Measurements from ENCODE around the gene CLDN16. TPM values are rescaled to one million over a fixed set of nuclear protein-coding genes. Genes with fewer than 3 reads are reported as not detected.

The CLDN16 gene
- polyA plus RNA-seq, 1 donor (not counting 4 experiments of a cell fraction or from before 2014, with no cell fraction given) = 0.88 TPM

GRCh38 chr3:190444576-190445145, 56.7 kb downstream of the CLDN16 start:
- DNase-seq (ENCODE audit: low read depth, low spot score) (no peak), FAIRE-seq (no peak)
- Histone ChIP-seq H3K4me3 (ENCODE audit: control insufficient read depth in 2 of 3, extremely low read depth in 1 of 3, insufficient read depth in 2 of 3, low read depth in 1 of 3, low read length in 3 of 3) (no peak overlapping the region), H3K9me1 (ENCODE audit: control insufficient read depth, extremely low read depth, insufficient read depth, low read length) (no peaks in the 10 kb centered on the region), H3K4me2 (ENCODE audit: control insufficient read depth, extremely low read depth, insufficient read depth, low read depth, low read length) (no peak overlapping the region), H3K36me3 (ENCODE audit: control insufficient read depth in 2 of 2, extremely low read depth in 1 of 2, insufficient read depth in 2 of 2, low read length in 2 of 2) (no peaks in the 10 kb centered on the region), H3K27ac (ENCODE audit: control insufficient read depth, insufficient read depth, low read length) (no peak overlapping the region), H4K20me1 (ENCODE audit: control insufficient read depth, extremely low read depth, insufficient read depth, low read length) (no peaks in the 10 kb centered on the region), H3K9ac (ENCODE audit: control insufficient read depth, extremely low read depth, insufficient read depth, low read length) (no peak overlapping the region), H3K27me3 (ENCODE audit: control insufficient read depth, extremely low read depth, insufficient read depth, low read length) (no peaks in the 10 kb centered on the region), H2AFZ (ENCODE audit: control insufficient read depth, low read length) (no peak overlapping the region), H3K4me1 (ENCODE audit: control insufficient read depth, extremely low read depth, insufficient read depth, low read length) (no peaks in the 10 kb centered on the region), H3K79me2 (ENCODE audit: control insufficient read depth, insufficient read depth, low read length) (no peaks in the 10 kb centered on the region), H3K9me3 (ENCODE audit: control insufficient read depth, low read depth, low read length) (no peaks in the 10 kb centered on the region)
- TF ChIP-seq CTCF (optimal IDR thresholded peaks at IDR 0.05 in 1 of 3, IDR thresholded peaks at IDR 0.05 in 1 of 3, conservative IDR thresholded peaks at IDR 0.05 in 1 of 3; ENCODE audit: extremely low read depth in 1 of 3, insufficient read depth in 2 of 3, low read length in 3 of 3) = no peak
- TF ChIP-seq EZH2 (IDR thresholded peaks at IDR 0.05; ENCODE audit: low read length) = no peak
- dilution Hi-C loops (cut with MboI; ENCODE audit: extremely low pct_ligation_motif_present, low sequenced_read_pairs) = no loop called here

DNA sequence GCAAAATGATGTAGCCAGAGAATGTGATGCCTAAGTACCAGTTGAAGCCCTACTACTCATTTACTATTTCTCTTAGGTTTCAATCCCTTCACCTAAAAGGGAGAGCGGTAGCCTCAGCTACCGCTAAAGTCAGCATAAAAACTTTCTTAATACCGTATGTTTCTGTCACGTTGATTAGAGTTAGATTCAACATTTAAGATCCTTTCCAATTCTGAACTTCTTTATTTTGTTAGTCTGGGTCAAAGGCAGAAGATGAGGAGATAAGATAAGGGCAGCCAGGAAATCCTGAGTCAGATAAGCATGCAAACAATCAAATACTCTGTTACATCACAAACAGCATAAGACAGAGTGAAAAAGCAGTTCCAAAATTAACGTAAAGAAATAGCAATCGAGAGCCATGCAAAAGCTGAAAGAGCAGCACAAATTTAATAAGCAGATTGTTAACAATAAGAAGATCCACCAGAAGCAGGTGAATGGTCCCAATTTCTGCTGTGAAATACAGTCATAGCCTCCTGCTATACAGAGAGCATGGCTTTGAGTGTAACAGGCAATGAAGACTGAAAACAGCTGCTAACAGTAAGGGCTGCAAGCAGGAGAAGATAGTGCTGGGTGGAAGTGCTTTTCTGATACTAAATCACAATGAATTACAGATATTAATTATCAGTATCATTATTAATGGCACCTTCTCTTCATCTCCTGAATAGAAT, 58.8 kb downstream of the CLDN16 start:
- H3K9me1 ChIP-seq (ENCODE audit: control insufficient read depth, extremely low read depth, insufficient read depth, low read length) = no peaks in the 10 kb centered on the region
- no peak for FAIRE-seq
- H3K27me3 ChIP-seq (ENCODE audit: control insufficient read depth, extremely low read depth, insufficient read depth, low read length) = no peaks in the 10 kb centered on the region
- H3K27ac ChIP-seq (ENCODE audit: control insufficient read depth, insufficient read depth, low read length) = no peak overlapping the region
- H2AFZ ChIP-seq (ENCODE audit: control insufficient read depth, low read length) = no peak overlapping the region
- H3K4me2 ChIP-seq (ENCODE audit: control insufficient read depth, extremely low read depth, insufficient read depth, low read depth, low read length) = no peak overlapping the region
- H3K4me3 ChIP-seq (ENCODE audit: control insufficient read depth in 2 of 3, extremely low read depth in 1 of 3, insufficient read depth in 2 of 3, low read depth in 1 of 3, low read length in 3 of 3) = no peak overlapping the region
- H3K9me3 ChIP-seq (ENCODE audit: control insufficient read depth, low read depth, low read length) = no peaks in the 10 kb centered on the region
- no peak overlapping the region for H3K9ac ChIP-seq (ENCODE audit: control insufficient read depth, extremely low read depth, insufficient read depth, low read length)
- no peaks in the 10 kb centered on the region for H4K20me1 ChIP-seq (ENCODE audit: control insufficient read depth, extremely low read depth, insufficient read depth, low read length)
- dilution Hi-C loops (cut with MboI; ENCODE audit: extremely low pct_ligation_motif_present, low sequenced_read_pairs) = no loop called here
- no peak for TF ChIP-seq EZH2 (IDR thresholded peaks at IDR 0.05; ENCODE audit: low read length)
- TF ChIP-seq CTCF (optimal IDR thresholded peaks at IDR 0.05 in 1 of 3, IDR thresholded peaks at IDR 0.05 in 1 of 3, conservative IDR thresholded peaks at IDR 0.05 in 1 of 3; ENCODE audit: extremely low read depth in 1 of 3, insufficient read depth in 2 of 3, low read length in 3 of 3) = no peak
- no peak for DNase-seq (ENCODE audit: low read depth, low spot score)
- no peaks in the 10 kb centered on the region for H3K79me2 ChIP-seq (ENCODE audit: control insufficient read depth, insufficient read depth, low read length)
- no peaks in the 10 kb centered on the region for H3K4me1 ChIP-seq (ENCODE audit: control insufficient read depth, extremely low read depth, insufficient read depth, low read length)
- H3K36me3 ChIP-seq (ENCODE audit: control insufficient read depth in 2 of 2, extremely low read depth in 1 of 2, insufficient read depth in 2 of 2, low read length in 2 of 2) = no peaks in the 10 kb centered on the region
